PFSK-1 (cell line): Measurements from ENCODE around the gene THSD7B.

Experiments used
- FOXP2 ChIP-seq: optimal IDR thresholded peaks from 2 replicates; pipeline ENCODE3; 2011; ENCODE audit warnings: borderline replicate concordance, control low read depth, inconsistent platforms; ENCODE audit not compliant: insufficient read depth; ENCODE audit errors: extremely low read length, extremely low read depth
- POLR2AphosphoS5 ChIP-seq: IDR thresholded peaks from 2 replicates; pipeline ENCODE4 v1.6.1; 2012; ENCODE audit warnings: low read depth, mild to moderate bottlenecking, control low read depth, low read length, moderate library complexity
- SIN3A ChIP-seq: IDR thresholded peaks from 2 replicates; pipeline ENCODE4 v1.6.1; 2012; ENCODE audit warnings: mild to moderate bottlenecking, low read length, moderate library complexity, borderline replicate concordance; ENCODE audit not compliant: insufficient read depth
- TAF1 ChIP-seq: IDR thresholded peaks from 2 replicates; pipeline ENCODE4 v1.6.1; 2012; ENCODE audit warnings: low read length, control low read depth, borderline replicate concordance; ENCODE audit not compliant: insufficient read depth
- TF ChIP-seq, protein P1 (sequence below), 2 experiments: IDR thresholded peaks; 2 replicates each; pipeline versions ENCODE4 v1.6.1 to v1.8.0; 2011 to 2012; ENCODE audit warnings: low read depth in 2 of 2, low read length in 2 of 2, control low read depth in 1 of 2, inconsistent platforms in 1 of 2, mild to moderate bottlenecking in 1 of 2, moderate library complexity in 1 of 2; ENCODE audit not compliant: insufficient read depth in 1 of 2

THSD7B gene

DNA sequence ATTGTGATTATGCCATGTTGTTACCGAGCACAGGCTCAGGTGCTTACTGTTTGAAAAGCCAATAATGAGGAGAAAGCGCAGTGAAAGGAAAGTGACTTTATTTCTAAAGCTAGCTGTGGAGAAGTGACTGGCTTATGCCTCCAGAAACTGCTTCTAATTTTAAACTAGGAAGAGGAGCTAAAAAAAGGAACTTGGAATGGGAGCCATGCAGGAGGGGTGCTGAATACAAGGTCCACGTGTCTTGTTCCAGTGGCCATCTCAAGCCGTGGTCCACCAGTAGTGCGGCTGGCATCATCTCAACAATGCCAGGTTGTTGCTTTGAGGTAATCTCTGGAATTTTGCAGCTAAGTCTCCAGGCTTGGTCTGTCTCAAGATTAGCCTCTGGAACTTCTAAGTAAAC, 282.0 kb downstream of the THSD7B start:
- no peak for TF ChIP-seq TAF1
- no peak for TF ChIP-seq FOXP2
- no peak for TF ChIP-seq POLR2AphosphoS5
- no peak for TF ChIP-seq SIN3A
- TF ChIP-seq, protein P1, sequence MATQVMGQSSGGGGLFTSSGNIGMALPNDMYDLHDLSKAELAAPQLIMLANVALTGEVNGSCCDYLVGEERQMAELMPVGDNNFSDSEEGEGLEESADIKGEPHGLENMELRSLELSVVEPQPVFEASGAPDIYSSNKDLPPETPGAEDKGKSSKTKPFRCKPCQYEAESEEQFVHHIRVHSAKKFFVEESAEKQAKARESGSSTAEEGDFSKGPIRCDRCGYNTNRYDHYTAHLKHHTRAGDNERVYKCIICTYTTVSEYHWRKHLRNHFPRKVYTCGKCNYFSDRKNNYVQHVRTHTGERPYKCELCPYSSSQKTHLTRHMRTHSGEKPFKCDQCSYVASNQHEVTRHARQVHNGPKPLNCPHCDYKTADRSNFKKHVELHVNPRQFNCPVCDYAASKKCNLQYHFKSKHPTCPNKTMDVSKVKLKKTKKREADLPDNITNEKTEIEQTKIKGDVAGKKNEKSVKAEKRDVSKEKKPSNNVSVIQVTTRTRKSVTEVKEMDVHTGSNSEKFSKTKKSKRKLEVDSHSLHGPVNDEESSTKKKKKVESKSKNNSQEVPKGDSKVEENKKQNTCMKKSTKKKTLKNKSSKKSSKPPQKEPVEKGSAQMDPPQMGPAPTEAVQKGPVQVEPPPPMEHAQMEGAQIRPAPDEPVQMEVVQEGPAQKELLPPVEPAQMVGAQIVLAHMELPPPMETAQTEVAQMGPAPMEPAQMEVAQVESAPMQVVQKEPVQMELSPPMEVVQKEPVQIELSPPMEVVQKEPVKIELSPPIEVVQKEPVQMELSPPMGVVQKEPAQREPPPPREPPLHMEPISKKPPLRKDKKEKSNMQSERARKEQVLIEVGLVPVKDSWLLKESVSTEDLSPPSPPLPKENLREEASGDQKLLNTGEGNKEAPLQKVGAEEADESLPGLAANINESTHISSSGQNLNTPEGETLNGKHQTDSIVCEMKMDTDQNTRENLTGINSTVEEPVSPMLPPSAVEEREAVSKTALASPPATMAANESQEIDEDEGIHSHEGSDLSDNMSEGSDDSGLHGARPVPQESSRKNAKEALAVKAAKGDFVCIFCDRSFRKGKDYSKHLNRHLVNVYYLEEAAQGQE (IDR thresholded peaks at IDR 0.05; ENCODE audit: insufficient read depth in 1 of 2, low read depth in 2 of 2, low read length in 2 of 2) = no peak

DNA sequence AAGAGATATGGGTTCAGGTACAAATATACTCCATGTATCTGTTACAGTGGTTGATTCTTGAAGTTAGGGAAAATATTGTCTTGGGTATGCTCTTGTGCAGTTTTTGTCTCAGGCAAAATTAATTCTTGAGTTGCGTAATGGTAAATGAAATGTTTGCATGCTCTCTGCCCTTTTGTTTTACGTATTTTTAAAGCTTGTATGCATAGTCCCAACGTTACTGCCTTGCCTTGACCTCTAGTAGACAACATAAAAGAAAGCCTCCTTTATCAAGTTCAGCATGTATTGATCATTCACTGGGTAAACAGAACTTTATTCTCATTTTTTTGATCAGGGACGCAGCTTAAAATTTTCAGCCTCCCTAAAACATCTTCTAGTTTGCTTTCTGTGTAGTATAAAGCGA, 283.1 kb downstream of the THSD7B start:
- TF ChIP-seq POLR2AphosphoS5 = no peak
- no peak for TF ChIP-seq SIN3A
- no peak for TF ChIP-seq FOXP2
- no peak for TF ChIP-seq TAF1
- TF ChIP-seq, protein P1 (IDR thresholded peaks at IDR 0.05; ENCODE audit: insufficient read depth in 1 of 2, low read depth in 2 of 2, low read length in 2 of 2) = no peak

DNA sequence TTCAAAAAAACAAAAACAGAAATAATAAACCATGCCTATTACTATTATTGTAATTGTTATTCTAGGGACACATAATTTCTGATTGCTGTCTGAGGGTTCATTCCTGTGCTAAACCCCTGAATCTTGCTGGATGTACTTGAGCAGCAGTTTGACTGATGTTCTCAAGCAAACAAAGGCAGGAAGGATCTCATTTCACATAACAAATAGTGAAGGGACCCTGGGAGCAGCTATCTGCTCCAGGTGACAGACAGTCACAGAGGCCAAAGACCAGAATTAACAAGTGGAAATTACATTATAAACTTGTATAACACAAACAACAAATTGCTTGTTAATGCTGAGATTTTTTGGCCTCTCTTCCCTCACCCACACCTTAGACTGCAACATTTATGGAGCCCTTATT, 284.2 kb downstream of the THSD7B start:
- no peak for TF ChIP-seq SIN3A
- no peak for TF ChIP-seq FOXP2
- TF ChIP-seq TAF1 = no peak
- TF ChIP-seq POLR2AphosphoS5 = no peak
- TF ChIP-seq, protein P1 (IDR thresholded peaks at IDR 0.05; ENCODE audit: insufficient read depth in 1 of 2, low read depth in 2 of 2, low read length in 2 of 2) = no peak

DNA sequence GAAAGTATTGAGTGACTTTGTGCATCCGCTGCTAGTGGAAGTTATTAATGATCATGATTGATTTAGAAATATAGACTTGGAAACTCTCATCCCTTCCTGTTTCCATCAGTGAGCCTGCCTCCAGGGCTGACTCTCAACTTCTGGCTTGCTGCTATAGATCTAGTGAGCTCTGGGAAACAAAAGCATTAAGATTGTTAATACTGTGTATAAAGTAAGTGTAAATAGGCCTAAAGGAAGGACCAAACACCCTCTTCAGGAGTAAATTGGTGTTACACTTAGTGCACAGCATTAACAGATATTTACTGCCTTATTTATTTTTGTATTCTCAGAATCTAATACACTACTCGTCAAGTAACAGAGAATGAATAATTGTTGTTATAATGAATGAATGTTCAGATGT, 285.6 kb downstream of the THSD7B start:
- TF ChIP-seq FOXP2 (no peak), SIN3A (no peak), POLR2AphosphoS5 (no peak), TAF1 (no peak)
- TF ChIP-seq, protein P1 (IDR thresholded peaks at IDR 0.05; ENCODE audit: insufficient read depth in 1 of 2, low read depth in 2 of 2, low read length in 2 of 2) = no peak
